DOHH2 (cell line): ENCODE results near the gene EYA4.

ENCODE experiments used
- CTCF ChIP-seq: fragments of 200-600 bp; sonication (generic); IDR thresholded peaks from one replicate; pipeline ENCODE4 v1.5.1; 2014; ENCODE audit warnings: antibody characterized with exemption, mild to moderate bottlenecking, low read depth, low read length; ENCODE audit not compliant: poor library complexity, severe bottlenecking
- EZH2phosphoT487 ChIP-seq: fragments of 200-600 bp; sonication (generic); IDR thresholded peaks from 2 replicates; pipeline ENCODE4 v1.6.1; 2017; ENCODE audit warnings: borderline replicate concordance, mild to moderate bottlenecking, antibody characterized with exemption, low read length, moderate library complexity, mixed read lengths

- TF ChIP-seq CTCF (no peak), EZH2phosphoT487 (no peak)
Observed at GRCh38 chr6:133541040-133541439, 299.9 kb downstream of the EYA4 start.
